CD4-positive, CD25-positive, alpha-beta regulatory T cell (primary cell): Measurements from ENCODE around the gene RASGRP2. TPM values are rescaled to one million over a fixed set of nuclear protein-coding genes. Genes with fewer than 3 reads are reported as not detected.

Experiments
- ATAC-seq, 2 donors: fragments of 150-1000 bp; cut with Tn5 transposase; one replicate each; pipeline ENCODE4 v1.10.0; 2021; ENCODE audit warnings: low read depth in 2 of 2, moderate number of reproducible peaks in 2 of 2, moderate library complexity in 1 of 2
- DNase-seq, 3 donors: peaks; one replicate each; pipeline versions ENCODE4 v3.0.0 to v3.0.0-alpha.2; 2012 to 2022; ENCODE audit warnings: mixed read lengths in 1 of 3
- H3K27ac ChIP-seq: one replicate; pipeline ENCODE4 v1.7.0; 2013; ENCODE audit warnings: mild to moderate bottlenecking, low read length; ENCODE audit not compliant: insufficient read depth, poor library complexity, severe bottlenecking
- H3K27me3 ChIP-seq: one replicate; pipeline ENCODE4 v1.7.0; 2013; ENCODE audit warnings: low read length; ENCODE audit not compliant: control insufficient read depth, insufficient read depth
- H3K36me3 ChIP-seq: one replicate; pipeline ENCODE4 v1.7.0; 2013; ENCODE audit warnings: mild to moderate bottlenecking, low read length, moderate library complexity; ENCODE audit not compliant: control insufficient read depth, insufficient read depth
- H3K4me1 ChIP-seq: 2 replicates; pipeline ENCODE4 v1.7.0; 2013; ENCODE audit warnings: mild to moderate bottlenecking, low read length; ENCODE audit not compliant: insufficient read depth, control insufficient read depth, poor library complexity, severe bottlenecking
- H3K4me3 ChIP-seq: one replicate; pipeline ENCODE4 v1.7.0; 2013; ENCODE audit warnings: low read depth, mild to moderate bottlenecking, low read length, moderate library complexity
- H3K9me3 ChIP-seq, 2 experiments: 1 replicate in 1 of 2; 2 replicates in 1 of 2; pipeline ENCODE4 v1.7.0; 2013; ENCODE audit warnings: low read length in 2 of 2, mild to moderate bottlenecking in 1 of 2, moderate library complexity in 1 of 2; ENCODE audit not compliant: control insufficient read depth in 2 of 2
- H3K27ac Mint-ChIP-seq, 3 donors: one replicate each; pipeline ENCODE4 v1.8.0; 2020 to 2022; ENCODE audit warnings: mild to moderate bottlenecking in 3 of 3, mixed read lengths in 3 of 3, moderate library complexity in 2 of 3
- H3K27me3 Mint-ChIP-seq: one replicate; pipeline ENCODE4 v1.8.0; 2022; ENCODE audit warnings: mild to moderate bottlenecking, mixed read lengths
- H3K36me3 Mint-ChIP-seq: one replicate; pipeline ENCODE4 v1.8.0; 2020; ENCODE audit warnings: mixed read lengths
- H3K4me1 Mint-ChIP-seq, 4 donors: one replicate each; pipeline ENCODE4 v1.8.0; 2020 to 2022; ENCODE audit warnings: mixed read lengths in 4 of 4, mild to moderate bottlenecking in 1 of 4
- H3K4me3 Mint-ChIP-seq, 4 donors: one replicate each; pipeline ENCODE4 v1.8.0; 2020 to 2022; ENCODE audit warnings: mild to moderate bottlenecking in 4 of 4, mixed read lengths in 4 of 4, moderate library complexity in 3 of 4
- H3K9me3 Mint-ChIP-seq, 7 donors: one replicate each; pipeline ENCODE4 v1.8.0; 2020 to 2022; ENCODE audit warnings: mixed read lengths in 7 of 7, mild to moderate bottlenecking in 3 of 7, moderate library complexity in 2 of 7
- polyA plus RNA-seq, 4 donors: library from polyadenylated mRNA; unstranded; fragments of 300-500 nt; fragmentation: Illumina TruSeq; gene quantifications; one replicate each; pipeline ENCODE4 v1.2.3, GENCODE V29; 2021
- total RNA-seq: library from RNA; stranded (reverse); gene quantifications from one replicate; pipeline ENCODE4 v1.2.3, GENCODE V29; 2022

Gene RASGRP2
- total and polyA plus RNA-seq, 5 donors from 2014 or later, result 140 to 570 (median 169) TPM

DNA sequence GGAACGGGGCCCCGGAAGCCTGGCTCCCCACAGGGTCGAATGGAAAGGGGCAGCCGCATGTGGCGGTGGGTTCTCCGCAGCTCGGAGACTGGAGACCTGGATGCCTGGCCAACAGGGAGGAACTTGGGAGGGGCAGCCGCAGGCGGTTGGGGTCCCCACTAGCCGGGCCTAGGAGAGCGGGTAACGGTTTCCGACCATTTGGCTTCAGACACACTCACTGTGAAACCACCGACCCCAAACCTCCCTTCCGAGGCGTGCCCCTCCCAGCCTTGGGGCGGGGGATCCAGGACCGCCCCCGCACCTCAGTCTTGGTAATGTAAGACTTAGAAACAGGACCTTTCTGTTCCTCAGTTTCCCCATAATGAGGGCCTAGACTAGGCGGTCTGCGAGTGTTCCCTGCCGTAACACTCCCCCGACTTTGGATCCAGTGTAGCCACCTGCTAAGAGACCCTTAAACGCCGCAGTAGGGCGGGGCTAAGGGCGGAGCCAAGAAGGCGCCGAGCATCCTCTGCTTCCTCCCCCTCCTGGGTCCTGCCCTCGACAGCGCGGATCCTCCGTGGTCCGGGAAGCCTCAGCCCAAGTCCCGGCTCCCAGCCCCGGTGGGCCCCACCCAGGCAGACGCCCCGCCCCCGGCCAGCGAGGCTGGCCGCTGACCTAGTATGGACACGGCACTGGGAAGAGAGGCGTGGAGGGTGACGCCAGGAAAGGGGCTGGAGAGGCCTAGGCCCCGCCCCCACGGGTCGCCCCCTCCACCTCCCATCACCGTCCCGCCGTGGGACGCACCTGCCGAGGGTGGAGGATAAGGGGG, 1.8 kb upstream of the RASGRP2 start:
- Histone ChIP-seq H3K27ac (peak overlapping the region; percentile 93), H3K4me3 (peak overlapping the region; percentile 70), H3K9me3 (no peaks in the 10 kb centered on the region), H3K4me1 (peaks cover 57% of the 10 kb centered on the region), H3K27me3 (no peaks in the 10 kb centered on the region), H3K36me3 (peaks cover 5% of the 10 kb centered on the region)
- Mint-ChIP-seq H3K4me1 (peaks cover 3 to 49% (median 30%) of the 10 kb centered on the region in 4 donors), H3K27ac (peak overlapping the region; percentile 98 to 99 (median 99)), H3K4me3 (peak overlapping the region; percentile 94 to 99 (median 96)), H3K36me3 (peaks cover 11% of the 10 kb centered on the region), H3K9me3 (peaks cover 0 to 1% (median 0%) of the 10 kb centered on the region in 7 donors), H3K27me3 (peaks cover 5% of the 10 kb centered on the region)
- DNase-seq (peak; percentile 68 to 91 (median 86)), ATAC-seq (peak; percentile 30 to 39)

DNA sequence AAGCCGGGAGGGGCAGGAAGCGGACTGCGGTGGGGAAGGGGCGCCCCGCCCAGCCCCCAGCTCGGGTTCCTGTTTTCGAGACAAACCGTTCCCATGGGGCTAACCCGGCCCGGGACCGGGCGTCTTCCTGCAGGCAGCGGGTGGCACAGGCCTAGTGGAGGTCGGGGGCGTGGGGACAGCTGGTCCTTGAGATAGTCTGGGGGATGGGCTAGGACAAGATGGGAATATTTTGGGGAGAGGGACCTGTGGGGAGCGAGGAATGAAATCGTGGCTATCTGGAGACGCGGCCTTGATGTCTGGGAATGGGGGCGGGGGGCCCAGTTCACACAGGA, 1.2 kb upstream of the RASGRP2 start:
- H3K9me3 Mint-ChIP-seq, result peaks cover 0 to 1% (median 0%) of the 10 kb centered on the region in 7 donors
- peaks cover 51% of the 10 kb centered on the region for H3K4me1 ChIP-seq
- H3K4me1 Mint-ChIP-seq, result peaks cover 0 to 50% (median 30%) of the 10 kb centered on the region in 4 donors
- ATAC-seq (peak; percentile 37 to 45), DNase-seq (peak; percentile 72 to 95 (median 92))
- peak overlapping the region; percentile 70 for H3K4me3 ChIP-seq
- H3K9me3 ChIP-seq, result no peaks in the 10 kb centered on the region
- H3K36me3 Mint-ChIP-seq, result peaks cover 13% of the 10 kb centered on the region
- peaks cover 11% of the 10 kb centered on the region for H3K36me3 ChIP-seq
- H3K27ac ChIP-seq, result peak overlapping the region; percentile 93
- no peaks in the 10 kb centered on the region for H3K27me3 ChIP-seq
- peak overlapping the region; percentile 94 to 99 (median 96) for H3K4me3 Mint-ChIP-seq
- H3K27me3 Mint-ChIP-seq, result peaks cover 5% of the 10 kb centered on the region
- peak overlapping the region; percentile 98 to 99 (median 99) for H3K27ac Mint-ChIP-seq

- H3K27ac ChIP-seq, result peak overlapping the region; percentile 93
- peak in 1 of 2 donors; percentile 0 for ATAC-seq
- Mint-ChIP-seq H3K4me3 (peak overlapping the region; percentile 94 to 100 (median 99)), H3K36me3 (peaks cover 15% of the 10 kb centered on the region), H3K27me3 (peaks cover 5% of the 10 kb centered on the region), H3K4me1 (peaks cover 0 to 49% (median 30%) of the 10 kb centered on the region in 4 donors), H3K9me3 (no peaks in the 10 kb centered on the region), H3K27ac (peak overlapping the region; percentile 92 to 100 (median 99))
- H3K4me3 ChIP-seq, result peak overlapping the region; percentile 77
- H3K27me3 ChIP-seq, result no peaks in the 10 kb centered on the region
- peaks cover 51% of the 10 kb centered on the region for H3K4me1 ChIP-seq
- no peaks in the 10 kb centered on the region for H3K9me3 ChIP-seq
- H3K36me3 ChIP-seq, result peaks cover 16% of the 10 kb centered on the region
- peak in 2 of 3 donors; percentile 48 to 59 for DNase-seq
Observed at GRCh38 chr11:64744544-64745188, 724 bp upstream of the RASGRP2 start.

DNA sequence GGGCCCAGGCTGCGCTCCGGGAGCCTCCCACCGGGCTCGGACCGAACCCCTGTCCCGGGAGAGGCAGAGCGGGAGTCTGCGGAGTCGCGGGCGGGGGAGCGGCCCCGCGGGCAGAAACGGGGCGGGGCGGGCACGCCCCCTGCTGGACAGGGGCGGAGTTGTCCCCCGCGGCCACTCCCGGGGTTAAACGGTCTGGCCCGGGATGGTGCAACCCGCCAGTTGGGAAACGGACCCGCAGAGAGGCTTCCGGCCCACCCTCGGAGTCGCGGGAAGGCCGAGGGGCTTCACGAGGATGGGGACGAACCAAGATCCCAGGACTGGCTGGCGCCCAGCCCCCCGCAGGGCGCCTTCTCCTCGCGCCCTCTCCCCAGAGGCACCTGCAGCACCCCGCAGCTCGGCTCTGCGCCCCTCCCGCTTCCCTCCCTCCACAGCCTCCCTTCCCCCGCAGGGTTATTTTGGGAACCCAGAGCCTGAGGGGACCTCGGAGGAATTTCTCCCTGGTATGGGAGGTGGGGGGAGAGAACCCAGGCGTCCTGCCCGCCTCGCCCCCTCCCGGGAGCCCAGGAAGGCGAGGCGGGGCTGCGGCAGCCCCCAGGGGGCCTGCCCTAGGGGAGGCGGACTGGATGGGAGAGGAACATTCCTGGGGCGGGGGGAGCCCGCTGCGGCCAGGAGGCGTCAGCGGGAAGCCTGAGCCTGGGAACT, 902 bp downstream of the RASGRP2 start:
- H3K36me3 Mint-ChIP-seq, result peaks cover 27% of the 10 kb centered on the region
- Histone ChIP-seq H3K4me3 (peak overlapping the region; percentile 48), H3K9me3 (no peaks in the 10 kb centered on the region), H3K36me3 (peaks cover 31% of the 10 kb centered on the region), H3K4me1 (peaks cover 51% of the 10 kb centered on the region), H3K27ac (peak overlapping the region; percentile 93), H3K27me3 (no peaks in the 10 kb centered on the region)
- peak; percentile 66 to 79 (median 70) for DNase-seq
- H3K27me3 Mint-ChIP-seq, result peaks cover 5% of the 10 kb centered on the region
- H3K9me3 Mint-ChIP-seq, result no peaks in the 10 kb centered on the region
- peak overlapping the region in 1 of 3 donors; percentile 97 for H3K27ac Mint-ChIP-seq
- H3K4me1 Mint-ChIP-seq, result peaks cover 0 to 52% (median 31%) of the 10 kb centered on the region in 4 donors
- peak overlapping the region; percentile 93 to 100 (median 96) for H3K4me3 Mint-ChIP-seq
- peak; percentile 22 to 23 for ATAC-seq

- peak overlapping the region; percentile 93 for H3K27ac ChIP-seq
- peak overlapping the region in 2 of 3 donors; percentile 26 to 83 for H3K27ac Mint-ChIP-seq
- H3K4me3 ChIP-seq, result peak overlapping the region; percentile 53
- peaks cover 5% of the 10 kb centered on the region for H3K27me3 Mint-ChIP-seq
- DNase-seq (peak in 1 of 3 donors; percentile 47), ATAC-seq (peak in 1 of 2 donors; percentile 1)
- H3K4me1 Mint-ChIP-seq, result peaks cover 0 to 49% (median 30%) of the 10 kb centered on the region in 4 donors
- peak overlapping the region; percentile 84 to 89 (median 87) for H3K4me3 Mint-ChIP-seq
- H3K9me3 Mint-ChIP-seq, result no peaks in the 10 kb centered on the region
- H3K36me3 Mint-ChIP-seq, result peaks cover 29% of the 10 kb centered on the region
- H3K36me3 ChIP-seq, result peaks cover 38% of the 10 kb centered on the region
- peaks cover 51% of the 10 kb centered on the region for H3K4me1 ChIP-seq
- no peaks in the 10 kb centered on the region for H3K27me3 ChIP-seq
- H3K9me3 ChIP-seq, result no peaks in the 10 kb centered on the region
Observed at GRCh38 chr11:64742087-64742888, 1.7 kb downstream of the RASGRP2 start.

DNA sequence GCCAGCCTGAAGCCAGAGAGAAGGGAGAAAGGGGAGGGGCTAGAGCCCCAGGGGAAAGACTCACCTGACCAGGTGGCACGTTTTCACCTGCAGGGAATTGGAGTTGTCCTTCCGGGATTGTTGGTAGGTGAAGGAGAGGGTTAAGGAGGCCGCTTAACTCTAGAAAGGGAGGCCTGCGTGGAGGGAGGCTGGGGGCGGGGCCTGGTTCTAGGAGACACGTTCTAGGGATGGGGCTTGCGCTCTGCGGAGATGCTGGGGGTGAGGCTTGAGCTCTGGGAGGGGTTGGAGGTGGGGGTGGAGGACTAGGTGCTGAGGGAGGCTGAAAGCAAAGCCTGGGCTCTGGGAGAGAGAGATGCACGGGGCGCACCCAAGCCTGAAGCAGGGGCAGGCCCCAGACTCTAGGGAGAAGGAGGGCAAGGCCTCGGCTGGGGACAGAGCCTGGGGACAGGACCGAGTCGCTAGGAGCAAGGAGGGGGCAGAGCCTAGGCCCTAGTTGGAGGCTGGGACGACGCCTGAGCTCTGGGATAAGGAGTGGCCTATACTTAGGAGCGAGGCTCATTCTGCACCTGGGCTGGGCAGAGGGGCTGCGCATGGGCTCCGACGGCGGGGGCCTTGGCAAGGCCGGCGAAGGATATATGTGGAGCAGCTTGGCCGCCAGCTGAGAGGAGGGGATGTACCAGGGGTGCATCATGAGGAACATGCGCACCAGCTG, 2.4 kb downstream of the RASGRP2 start:
- H3K4me3 ChIP-seq, result no peak overlapping the region
- Mint-ChIP-seq H3K36me3 (peaks cover 33% of the 10 kb centered on the region), H3K4me3 (peak overlapping the region; percentile 84 to 89 (median 87)), H3K27ac (peak overlapping the region in 2 of 3 donors; percentile 26 to 65), H3K27me3 (peaks cover 5% of the 10 kb centered on the region), H3K9me3 (no peaks in the 10 kb centered on the region), H3K4me1 (peaks cover 0 to 50% (median 28%) of the 10 kb centered on the region in 4 donors)
- ATAC-seq, result no peak
- no peaks in the 10 kb centered on the region for H3K9me3 ChIP-seq
- H3K36me3 ChIP-seq, result peaks cover 45% of the 10 kb centered on the region
- DNase-seq, result no peak
- peaks cover 55% of the 10 kb centered on the region for H3K4me1 ChIP-seq
- H3K27ac ChIP-seq, result peak overlapping the region; percentile 93
- H3K27me3 ChIP-seq, result no peaks in the 10 kb centered on the region
